Hepatocyte (in vitro differentiated cells): ENCODE results near the gene TMEM86B. TPM values are rescaled to one million over a fixed set of nuclear protein-coding genes. Genes with fewer than 3 reads are reported as not detected.
A peak's percentile ranks its signal among the peaks of the same experiment; 100 is the strongest.

Source experiments
- DNase-seq: peaks from one replicate; pipeline ENCODE4 v3.0.0-alpha.2; 2016; ENCODE audit warnings: low spot score
- H2AFZ ChIP-seq: fragments of 200-600 bp; sonication (generic); 2 replicates; pipeline ENCODE4 v1.6.0; 2016; ENCODE audit warnings: antibody characterized with exemption, mild to moderate bottlenecking
- H3K27ac ChIP-seq: fragments of 200-600 bp; sonication (generic); 2 replicates; pipeline ENCODE4 v1.5.1; 2016; ENCODE audit warnings: mild to moderate bottlenecking
- H3K27me3 ChIP-seq: fragments of 200-600 bp; sonication (generic); 2 replicates; pipeline ENCODE4 v1.6.1; 2016
- H3K36me3 ChIP-seq: fragments of 200-600 bp; sonication (generic); replicated peaks from 2 replicates; pipeline ENCODE4 v1.5.1; 2016; ENCODE audit warnings: low read depth; ENCODE audit not compliant: insufficient read depth
- H3K4me1 ChIP-seq: fragments of 200-600 bp; sonication (generic); 2 replicates; pipeline ENCODE4 v1.5.1; 2016; ENCODE audit warnings: mild to moderate bottlenecking, moderate library complexity; ENCODE audit not compliant: insufficient read depth
- H3K4me2 ChIP-seq: fragments of 200-600 bp; sonication (generic); 2 replicates; pipeline ENCODE4 v1.6.0; 2016
- H3K4me3 ChIP-seq: fragments of 200-600 bp; sonication (generic); 2 replicates; pipeline ENCODE4 v1.5.1; 2016; ENCODE audit warnings: mild to moderate bottlenecking
- H3K79me2 ChIP-seq: fragments of 200-600 bp; sonication (generic); 2 replicates; pipeline ENCODE4 v1.6.0; 2017; ENCODE audit warnings: mild to moderate bottlenecking
- H3K9me2 ChIP-seq: fragments of 200-600 bp; sonication (generic); replicated peaks from 2 replicates; pipeline ENCODE4 v1.6.0; 2017; ENCODE audit warnings: mild to moderate bottlenecking; ENCODE audit not compliant: insufficient read depth
- H3K9me3 ChIP-seq: fragments of 200-600 bp; sonication (generic); 2 replicates; pipeline ENCODE4 v1.5.1; 2016; ENCODE audit warnings: low read depth, mild to moderate bottlenecking
- H4K20me1 ChIP-seq: fragments of 200-600 bp; sonication (generic); 2 replicates; pipeline ENCODE4 v1.6.0; 2016; ENCODE audit warnings: mild to moderate bottlenecking; ENCODE audit not compliant: insufficient read depth, poor library complexity, severe bottlenecking
- CTCF ChIP-seq: fragments of 200-600 bp; sonication (generic); IDR thresholded peaks from 2 replicates; pipeline ENCODE4 v1.5.1; 2016; ENCODE audit warnings: antibody characterized with exemption, mild to moderate bottlenecking; ENCODE audit not compliant: poor library complexity
- EZH2 ChIP-seq: fragments of 200-600 bp; sonication (generic); IDR thresholded peaks from 2 replicates; pipeline ENCODE4 v1.6.1; 2016; ENCODE audit warnings: antibody characterized with exemption, mild to moderate bottlenecking, borderline replicate concordance
- EZH2phosphoT487 ChIP-seq: fragments of 200-600 bp; sonication (generic); IDR thresholded peaks from one replicate; pipeline ENCODE4 v1.6.1; 2018; ENCODE audit warnings: antibody characterized with exemption, mild to moderate bottlenecking, low read depth, moderate library complexity; ENCODE audit not compliant: unreplicated experiment, severe bottlenecking
- WGBS: methylation state at CpG from one replicate; pipeline ENCODE4 v1.1.6; 2016; ENCODE audit warnings: low lambda C conversion rate; ENCODE audit errors: missing lambda C conversion rate; 5-methylcytosine and 5-hydroxymethylcytosine counted together
- polyA plus RNA-seq: library from polyadenylated mRNA; unstranded; fragments of >200 nt; fragmentation: Nextera tagmentation; extraction: Ambion mirVana; gene quantifications from 2 replicates; pipeline ENCODE4 v1.2.1, GENCODE V29; 2016
- total RNA-seq: library from RNA; depleted of rRNA; stranded (reverse); fragments of >200 nt; gene quantifications from 2 replicates; pipeline ENCODE4 v1.2.3, GENCODE V29; 2014

Gene TMEM86B
- total and polyA plus RNA-seq, 2 experiments from 2014 or later, result 21.1 to 62.3 TPM

DNA sequence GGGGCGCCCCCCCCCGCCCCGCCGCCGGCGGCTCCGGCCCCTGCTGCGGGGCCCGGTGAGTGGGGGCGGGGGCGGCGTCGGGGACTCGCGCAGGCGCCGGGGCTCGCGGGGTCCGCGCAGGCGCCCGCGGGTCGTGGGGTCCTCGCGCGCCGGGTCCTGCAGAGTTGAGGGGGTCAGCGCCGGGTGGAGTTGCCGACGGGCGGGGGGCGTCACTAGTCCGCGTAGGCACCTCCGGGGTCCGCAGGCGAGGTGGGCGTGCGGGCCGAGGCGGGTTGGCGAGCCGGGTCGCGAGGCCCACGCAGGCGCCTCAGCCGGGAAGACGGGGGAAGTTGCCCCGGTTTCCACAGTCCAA, 29.9 kb upstream of the TMEM86B start:
- H3K4me3 ChIP-seq, result peak overlapping the region; percentile 53
- H3K9me3 ChIP-seq, result no peaks in the 10 kb centered on the region
- DNase-seq, result peak; percentile 65
- no peak for TF ChIP-seq EZH2
- no peak for TF ChIP-seq EZH2phosphoT487
- TF ChIP-seq CTCF, result no peak
- H3K27ac ChIP-seq, result peak overlapping the region; percentile 94
- H4K20me1 ChIP-seq, result peaks cover 48% of the 10 kb centered on the region
- no peaks in the 10 kb centered on the region for H3K36me3 ChIP-seq
- H3K9me2 ChIP-seq, result no peaks in the 10 kb centered on the region
- H3K4me2 ChIP-seq, result peak overlapping the region; percentile 97
- no peaks in the 10 kb centered on the region for H3K27me3 ChIP-seq
- peaks cover 25% of the 10 kb centered on the region for H3K4me1 ChIP-seq
- 0% methylated on average over 19 of the region's 53 CpGs for WGBS
- H2AFZ ChIP-seq, result peak overlapping the region; percentile 59
- peaks cover 54% of the 10 kb centered on the region for H3K79me2 ChIP-seq

DNA sequence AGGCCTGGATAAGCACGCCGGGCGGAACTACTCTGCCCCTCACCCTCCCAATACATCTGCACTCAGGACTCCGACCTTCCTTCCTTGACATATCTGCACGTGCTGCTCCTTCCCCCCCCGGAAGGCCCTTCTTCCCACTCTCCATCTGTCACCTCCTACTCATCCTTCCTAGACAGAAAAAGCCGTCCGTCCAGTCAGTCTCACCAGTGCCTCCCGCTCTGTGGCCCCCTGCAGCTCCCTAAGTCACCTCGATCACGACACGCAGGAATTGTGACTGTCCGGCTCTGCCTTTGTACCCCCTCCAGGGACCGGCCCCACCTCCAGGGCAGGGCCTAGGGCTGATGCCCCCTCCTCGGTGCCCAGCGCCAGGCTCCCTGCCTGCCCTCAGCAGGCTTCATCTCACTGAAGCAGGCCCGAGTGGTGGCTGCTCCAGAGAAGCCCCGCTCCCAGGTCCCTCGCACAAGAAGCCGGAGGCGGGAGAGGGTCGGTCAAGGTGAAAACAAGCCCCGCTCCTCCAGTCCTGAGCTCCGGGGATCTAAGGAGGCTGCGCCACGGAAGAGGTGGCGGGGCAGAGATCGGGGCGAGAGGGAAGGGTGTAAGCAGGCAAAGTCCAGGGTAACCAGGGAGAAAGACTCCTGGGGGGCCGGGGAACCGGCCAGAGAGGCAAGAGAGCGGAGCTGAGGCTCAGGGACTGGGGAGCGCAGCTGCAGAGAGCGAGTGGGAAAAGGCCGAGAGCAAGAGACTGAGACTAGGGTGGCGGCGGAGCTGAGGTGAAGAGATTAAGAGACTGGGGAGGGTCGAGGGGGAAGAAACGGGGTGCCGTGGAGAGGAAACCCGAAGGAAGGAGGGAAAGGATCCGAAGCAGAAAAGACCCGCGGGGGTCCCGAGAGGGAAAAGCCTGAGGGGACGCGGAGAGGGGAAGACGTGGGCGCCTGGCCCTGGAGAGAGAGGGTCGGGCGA, 29.2 kb upstream of the TMEM86B start:
- peak overlapping the region; percentile 53 for H3K4me3 ChIP-seq
- H3K36me3 ChIP-seq, result no peaks in the 10 kb centered on the region
- no peaks in the 10 kb centered on the region for H3K27me3 ChIP-seq
- peaks cover 55% of the 10 kb centered on the region for H4K20me1 ChIP-seq
- peak; percentile 48 for DNase-seq
- H3K27ac ChIP-seq, result peak overlapping the region; percentile 94
- H3K9me3 ChIP-seq, result no peaks in the 10 kb centered on the region
- H3K4me2 ChIP-seq, result peak overlapping the region; percentile 97
- peaks cover 25% of the 10 kb centered on the region for H3K4me1 ChIP-seq
- TF ChIP-seq EZH2phosphoT487, result no peak
- no peak for TF ChIP-seq CTCF
- no peak for TF ChIP-seq EZH2
- WGBS, result 4% methylated on average over 38 of the region's 51 CpGs
- H3K79me2 ChIP-seq, result peaks cover 61% of the 10 kb centered on the region
- no peaks in the 10 kb centered on the region for H3K9me2 ChIP-seq
- no peak overlapping the region for H2AFZ ChIP-seq

DNA sequence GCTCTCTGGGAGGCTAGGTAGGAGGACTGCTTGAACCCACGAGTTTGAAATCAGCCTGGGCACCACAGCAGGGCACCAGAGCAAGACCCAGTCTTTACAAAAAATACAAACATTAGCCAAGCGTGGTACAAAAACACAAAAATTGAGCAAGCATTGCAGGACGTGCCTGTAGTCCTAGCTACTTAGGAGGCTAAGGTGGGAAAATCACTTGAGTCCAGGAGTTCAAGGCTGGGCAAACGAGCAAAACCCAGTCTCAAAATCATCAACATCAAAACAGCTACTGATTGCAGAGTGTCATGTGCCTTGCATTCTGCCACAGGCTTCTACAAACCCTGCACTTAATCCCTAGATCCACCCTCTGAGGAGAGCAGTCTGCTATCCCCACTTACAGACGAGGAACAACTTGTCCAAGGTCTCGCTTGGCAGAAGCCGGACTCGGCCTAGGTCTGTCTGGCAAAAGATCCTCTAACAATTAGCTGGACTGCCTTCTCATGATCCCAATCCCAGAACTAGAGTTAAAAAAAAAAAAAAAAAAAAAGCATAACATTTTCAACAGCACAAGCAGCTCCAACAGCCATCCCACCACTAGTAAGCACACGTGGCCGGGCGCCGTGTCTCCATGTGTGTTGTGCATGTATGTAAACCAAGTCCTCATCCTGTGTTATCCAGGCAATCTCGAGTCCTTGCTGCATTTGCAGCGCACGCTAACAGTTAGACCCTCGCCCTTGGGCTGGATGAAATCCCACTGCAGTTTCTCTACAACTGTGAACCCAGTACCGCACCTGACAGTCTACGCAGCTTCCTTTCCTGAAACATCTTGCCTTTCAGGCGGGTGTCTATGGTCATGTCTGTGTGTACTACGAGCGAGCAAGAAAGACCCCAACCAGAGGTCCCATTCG, 28.2 kb upstream of the TMEM86B start:
- no peak for DNase-seq
- Histone ChIP-seq H3K4me1 (peaks cover 25% of the 10 kb centered on the region), H4K20me1 (peaks cover 64% of the 10 kb centered on the region)

More for the DNA sequence above, 28.2 kb upstream of the TMEM86B start:
- Histone ChIP-seq H2AFZ (no peak overlapping the region), H3K27me3 (no peaks in the 10 kb centered on the region), H3K79me2 (peaks cover 70% of the 10 kb centered on the region), H3K36me3 (no peaks in the 10 kb centered on the region), H3K4me2 (peak overlapping the region; percentile 97), H3K9me2 (no peaks in the 10 kb centered on the region), H3K27ac (peak overlapping the region; percentile 60), H3K4me3 (peak overlapping the region; percentile 53), H3K9me3 (no peaks in the 10 kb centered on the region)
- no peak for TF ChIP-seq CTCF
- no peak for TF ChIP-seq EZH2
- no peak for TF ChIP-seq EZH2phosphoT487
- WGBS, result 66% methylated on average over 22 of the region's 22 CpGs
